A549 treated with CORT108297 at 1 μM for 4 hours (cell line): ENCODE data around the gene ATP13A3. TPM values are rescaled to one million over a fixed set of nuclear protein-coding genes. Genes with fewer than 3 reads are reported as not detected.

Experiments used
- total RNA-seq: library from RNA; stranded (reverse); fragments of 200-300 nt; extraction: Qiagen RNA extraction; gene quantifications from 5 replicates; pipeline ENCODE4 v1.2.3, GENCODE V29; 2022

The ATP13A3 gene
- 25.3 to 39.8 TPM (median 36.2 TPM) in 5 replicates for total RNA-seq

DNA sequence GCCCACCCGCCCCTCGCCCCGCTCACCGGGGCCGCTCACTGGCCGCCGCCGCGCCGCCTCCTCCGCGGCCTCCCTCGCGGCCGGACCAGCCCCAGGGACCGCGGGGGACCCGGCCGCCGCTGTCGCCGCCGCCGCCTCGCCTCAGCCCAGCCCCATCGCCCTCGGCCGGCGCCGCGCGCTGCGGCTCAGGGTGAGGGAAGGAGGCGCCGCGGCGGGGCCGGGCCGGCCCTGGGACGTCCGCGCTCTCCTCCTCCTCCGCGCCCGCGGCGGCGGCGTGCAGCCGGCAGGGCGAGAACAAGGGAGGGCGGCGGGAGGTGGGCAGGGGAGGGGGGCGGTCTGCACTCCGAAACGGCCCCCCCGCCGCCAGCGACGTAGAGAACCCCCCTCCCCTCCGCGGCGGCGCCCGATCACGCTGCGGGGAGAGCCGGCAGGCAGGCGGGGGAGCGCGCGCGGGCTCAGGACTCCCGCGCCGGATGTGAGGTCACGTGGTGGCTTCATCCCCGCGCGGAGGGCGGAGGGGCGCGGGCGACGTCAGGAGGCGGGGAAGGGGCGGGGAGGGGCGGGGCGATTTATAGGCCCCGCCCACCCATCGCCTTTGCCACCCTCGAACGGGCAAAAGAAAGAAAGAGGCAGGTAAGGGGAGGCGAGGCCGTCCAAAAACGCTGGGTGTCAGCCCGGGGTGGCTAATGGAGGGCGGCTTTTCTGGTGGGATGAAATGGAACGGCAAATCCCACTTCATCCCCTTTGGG lies at the start of gene ATP13A3:
Gene ATP13A3 (minus strand): TSS at position 463 of the 749 bp plus-strand sequence. CDS start 24,812 bp downstream, outside the sequence.

DNA sequence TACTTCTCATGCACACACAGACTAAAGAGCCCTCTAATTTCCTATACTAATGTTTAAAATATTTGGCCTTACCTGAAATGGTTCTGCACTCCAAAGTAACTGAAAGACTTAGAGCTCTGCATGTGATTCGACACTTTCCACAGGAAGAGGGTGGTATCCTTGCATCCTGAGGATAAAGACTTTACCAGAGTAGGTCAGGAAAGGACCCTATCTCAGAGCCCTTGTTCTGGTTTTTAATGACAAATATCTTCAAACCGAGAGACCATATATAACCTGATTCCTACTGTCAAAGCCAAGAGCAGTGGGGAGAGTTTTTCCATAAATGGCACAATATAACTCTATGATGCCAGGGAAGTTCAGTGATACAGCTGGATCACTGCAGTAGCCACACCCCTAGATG lies 87.6 kb downstream of the ATP13A3 start, which contains the start of gene GP5:
Gene GP5 (minus strand): TSS at position 101 of the 400 bp plus-strand sequence. CDS start 984 bp downstream, outside the sequence.

DNA sequence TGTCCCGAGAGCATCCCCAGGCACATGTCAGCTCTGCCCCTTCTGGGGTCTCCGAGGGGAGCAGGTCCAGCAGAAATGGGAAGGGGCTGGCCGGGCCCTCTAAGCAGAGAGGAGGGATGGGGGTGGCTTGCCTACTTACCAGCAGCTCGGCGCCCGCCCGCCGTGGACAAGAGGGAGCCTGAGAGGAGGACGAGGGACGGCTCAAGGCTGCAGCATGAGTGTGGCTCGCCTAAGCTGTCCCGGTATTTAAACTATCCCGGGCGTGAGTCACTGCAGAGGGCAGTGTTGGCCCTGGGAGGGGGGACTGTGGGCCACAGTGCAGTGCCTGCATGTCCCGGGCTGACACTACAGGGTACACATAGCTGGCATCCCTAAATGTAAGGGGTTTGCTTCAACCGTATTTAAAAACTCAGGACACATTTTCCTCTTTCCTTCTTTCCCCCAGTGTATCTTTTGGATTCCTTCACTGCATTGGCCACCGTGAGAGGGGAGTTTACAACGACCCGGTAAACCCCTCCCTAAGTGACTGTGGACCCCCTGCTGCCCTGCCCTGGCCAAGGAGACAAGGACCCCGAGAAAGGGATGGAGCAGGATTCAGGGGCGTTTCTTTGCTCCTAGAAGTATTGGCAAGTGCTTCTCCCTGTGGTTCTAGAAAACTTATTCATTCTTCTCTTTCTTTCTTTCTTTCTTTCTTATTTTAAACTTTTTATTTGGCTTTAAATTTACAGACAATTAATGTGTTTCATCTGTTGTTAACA lies 117.1 kb downstream of the ATP13A3 start, which contains the start of gene LRRC15:
Gene LRRC15 (minus strand): TSS at position 222 of the 758 bp plus-strand sequence. CDS start 8,700 bp downstream, outside the sequence.

Other genes with a start within 250 kb of the ATP13A3 start
- not detected in 5 replicates for gene CPN2, start 135.7 kb downstream of the ATP13A3 start, total RNA-seq
- gene LRRC15, start 117.3 kb downstream of the ATP13A3 start, total RNA-seq = 0.10 to 0.17 TPM (median 0.17 TPM) in 5 replicates
- not detected in 5 replicates for gene GP5, start 87.7 kb downstream of the ATP13A3 start, total RNA-seq
- 10.1 to 12.8 TPM (median 12.3 TPM) in 5 replicates for gene TMEM44, start 146.4 kb upstream of the ATP13A3 start, total RNA-seq
- gene LSG1, start 185.2 kb upstream of the ATP13A3 start, total RNA-seq = 30.6 to 35.3 TPM (median 31.4 TPM) in 5 replicates
- gene FAM43A, start 198.9 kb upstream of the ATP13A3 start, total RNA-seq = 3.8 to 9.7 TPM (median 8.6 TPM) in 5 replicates